Measurements from ENCODE around the gene RPS19BP1. TPM values are rescaled to one million over a fixed set of nuclear protein-coding genes. Genes with fewer than 3 reads are reported as not detected.

Gene RPS19BP1
- polyA plus RNA-seq, 2 of the 4 experiments (the other 2 are of a cell fraction) = 51.1 to 74.0 TPM

DNA sequence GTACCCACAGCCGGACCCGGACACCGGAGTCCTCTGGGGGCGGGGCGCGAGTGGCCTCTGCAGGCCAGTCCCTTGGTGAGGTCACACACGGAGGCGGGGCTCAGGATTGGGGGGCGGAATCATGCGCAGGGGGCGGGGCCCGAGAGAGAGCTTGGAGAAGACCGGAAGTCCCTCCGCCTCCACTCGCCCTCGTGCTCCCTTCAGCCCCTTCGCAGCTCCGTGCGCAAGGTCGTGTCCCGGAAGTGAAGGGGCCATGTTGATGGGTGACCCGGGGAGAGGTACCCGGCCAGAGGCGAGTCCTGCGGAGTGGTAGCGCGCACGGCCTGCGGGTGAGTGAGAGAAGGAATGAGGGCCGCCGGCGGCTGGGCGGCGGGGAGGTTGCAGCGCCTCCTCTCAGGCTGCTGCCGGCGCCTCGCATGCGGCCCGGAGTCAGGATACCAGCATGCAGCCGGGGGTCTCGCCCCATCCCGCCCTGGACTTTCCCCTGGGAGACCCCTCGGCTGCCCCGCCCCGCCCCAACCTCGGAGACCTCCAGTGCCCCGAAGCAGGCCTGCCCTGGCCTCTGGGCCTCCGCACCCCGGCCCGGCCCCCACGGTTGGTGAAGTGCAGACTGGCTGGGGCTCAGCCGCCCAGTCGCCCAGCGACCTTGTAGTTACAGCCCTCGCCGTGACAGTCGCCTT lies 30.3 kb downstream of the RPS19BP1 start, which contains the start of gene MIEF1 (continued):
- TF ChIP-seq RCOR1 (IDR thresholded peaks at IDR 0.05; ENCODE audit: low read depth, low read length) (no peak), POLR2A (IDR thresholded peaks at IDR 0.05; ENCODE audit: low read length) (peak; percentile 65), TFCP2L1 (CRISPR knock-in tag; IDR thresholded peaks at IDR 0.05) (no peak), SREBF2 (IDR thresholded peaks at IDR 0.05) (no peak), BHLHE40 (IDR thresholded peaks at IDR 0.05; ENCODE audit: low read depth, low read length) (no peak), MAFK (IDR thresholded peaks at IDR 0.05; ENCODE audit: partially characterized antibody) (no peak), CBX8 (IDR thresholded peaks at IDR 0.05) (no peak), JUN (IDR thresholded peaks at IDR 0.05) (peak in 1 of 2 experiments; percentile 61; a peak in 2 of 5 replicates), CHD4 (IDR thresholded peaks at IDR 0.05; ENCODE audit: borderline replicate concordance) (no peak), NR3C1 (IDR thresholded peaks at IDR 0.05) (no peak), RNF2 (IDR thresholded peaks at IDR 0.05; ENCODE audit: borderline replicate concordance, low read depth) (no peak), CHD2 (IDR thresholded peaks at IDR 0.05; ENCODE audit: low read length, partially characterized antibody) (no peak), SMC3 (IDR thresholded peaks at IDR 0.05) (no peak), CBX2 (IDR thresholded peaks at IDR 0.05; ENCODE audit: borderline replicate concordance, low read depth) (no peak), NPAS2 (CRISPR knock-in tag; IDR thresholded peaks at IDR 0.05; ENCODE audit: borderline replicate concordance) (no peak), ZNF302 (CRISPR knock-in tag; IDR thresholded peaks at IDR 0.05) (no peak), EP300 (IDR thresholded peaks at IDR 0.05) (no peak), ZSCAN20 (CRISPR knock-in tag; IDR thresholded peaks at IDR 0.05) (no peak), MYC (IDR thresholded peaks at IDR 0.05; ENCODE audit: borderline replicate concordance, low read length) (peak; percentile 86), MAZ (IDR thresholded peaks at IDR 0.05; ENCODE audit: borderline replicate concordance, low read depth, low read length) (no peak), TP53 (CRISPR knock-in tag; IDR thresholded peaks at IDR 0.05) (no peak), RAD21 (conservative IDR thresholded peaks at IDR 0.05 in 1 of 2, IDR thresholded peaks at IDR 0.05 in 1 of 2) (no peak), CEBPB (IDR thresholded peaks at IDR 0.05) (no peak), RARB (CRISPR knock-in tag; IDR thresholded peaks at IDR 0.05) (no peak)
- TF ChIP-seq, protein P1, sequence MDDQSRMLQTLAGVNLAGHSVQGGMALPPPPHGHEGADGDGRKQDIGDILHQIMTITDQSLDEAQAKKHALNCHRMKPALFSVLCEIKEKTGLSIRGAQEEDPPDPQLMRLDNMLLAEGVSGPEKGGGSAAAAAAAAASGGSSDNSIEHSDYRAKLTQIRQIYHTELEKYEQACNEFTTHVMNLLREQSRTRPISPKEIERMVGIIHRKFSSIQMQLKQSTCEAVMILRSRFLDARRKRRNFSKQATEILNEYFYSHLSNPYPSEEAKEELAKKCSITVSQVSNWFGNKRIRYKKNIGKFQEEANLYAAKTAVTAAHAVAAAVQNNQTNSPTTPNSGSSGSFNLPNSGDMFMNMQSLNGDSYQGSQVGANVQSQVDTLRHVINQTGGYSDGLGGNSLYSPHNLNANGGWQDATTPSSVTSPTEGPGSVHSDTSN (IDR thresholded peaks at IDR 0.05) = no peak
- TF ChIP-seq, protein P2, sequence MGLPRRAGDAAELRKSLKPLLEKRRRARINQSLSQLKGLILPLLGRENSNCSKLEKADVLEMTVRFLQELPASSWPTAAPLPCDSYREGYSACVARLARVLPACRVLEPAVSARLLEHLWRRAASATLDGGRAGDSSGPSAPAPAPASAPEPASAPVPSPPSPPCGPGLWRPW (IDR thresholded peaks at IDR 0.05) = no peak
- TF ChIP-seq, protein P3, sequence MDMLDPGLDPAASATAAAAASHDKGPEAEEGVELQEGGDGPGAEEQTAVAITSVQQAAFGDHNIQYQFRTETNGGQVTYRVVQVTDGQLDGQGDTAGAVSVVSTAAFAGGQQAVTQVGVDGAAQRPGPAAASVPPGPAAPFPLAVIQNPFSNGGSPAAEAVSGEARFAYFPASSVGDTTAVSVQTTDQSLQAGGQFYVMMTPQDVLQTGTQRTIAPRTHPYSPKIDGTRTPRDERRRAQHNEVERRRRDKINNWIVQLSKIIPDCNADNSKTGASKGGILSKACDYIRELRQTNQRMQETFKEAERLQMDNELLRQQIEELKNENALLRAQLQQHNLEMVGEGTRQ (IDR thresholded peaks at IDR 0.05) = no peak
- TF ChIP-seq, protein P4, sequence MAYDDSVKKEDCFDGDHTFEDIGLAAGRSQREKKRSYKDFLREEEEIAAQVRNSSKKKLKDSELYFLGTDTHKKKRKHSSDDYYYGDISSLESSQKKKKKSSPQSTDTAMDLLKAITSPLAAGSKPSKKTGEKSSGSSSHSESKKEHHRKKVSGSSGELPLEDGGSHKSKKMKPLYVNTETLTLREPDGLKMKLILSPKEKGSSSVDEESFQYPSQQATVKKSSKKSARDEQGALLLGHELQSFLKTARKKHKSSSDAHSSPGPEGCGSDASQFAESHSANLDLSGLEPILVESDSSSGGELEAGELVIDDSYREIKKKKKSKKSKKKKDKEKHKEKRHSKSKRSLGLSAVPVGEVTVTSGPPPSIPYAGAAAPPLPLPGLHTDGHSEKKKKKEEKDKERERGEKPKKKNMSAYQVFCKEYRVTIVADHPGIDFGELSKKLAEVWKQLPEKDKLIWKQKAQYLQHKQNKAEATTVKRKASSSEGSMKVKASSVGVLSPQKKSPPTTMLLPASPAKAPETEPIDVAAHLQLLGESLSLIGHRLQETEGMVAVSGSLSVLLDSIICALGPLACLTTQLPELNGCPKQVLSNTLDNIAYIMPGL (CRISPR knock-in tag; IDR thresholded peaks at IDR 0.05; ENCODE audit: borderline replicate concordance) = no peak
- TF ChIP-seq, protein P5, sequence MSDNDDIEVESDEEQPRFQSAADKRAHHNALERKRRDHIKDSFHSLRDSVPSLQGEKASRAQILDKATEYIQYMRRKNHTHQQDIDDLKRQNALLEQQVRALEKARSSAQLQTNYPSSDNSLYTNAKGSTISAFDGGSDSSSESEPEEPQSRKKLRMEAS (IDR thresholded peaks at IDR 0.05) = peak; percentile 93
